H9 (cell line): ENCODE data around the gene HGS. TPM values are rescaled to one million over a fixed set of nuclear protein-coding genes. Genes with fewer than 3 reads are reported as not detected.

Source experiments
- DNase-seq: peaks from one replicate; pipeline ENCODE4 v3.0.0-alpha.2; 2017
- H2AFZ ChIP-seq: one replicate; pipeline ENCODE4 v1.6.1; 2013; ENCODE audit warnings: mild to moderate bottlenecking, low read length, control low read depth, moderate library complexity
- H2AK5ac ChIP-seq: 2 replicates; pipeline ENCODE4 v1.6.1; 2013; ENCODE audit warnings: low read length, control low read depth, mixed read lengths; ENCODE audit not compliant: insufficient read length
- H2BK120ac ChIP-seq: one replicate; pipeline ENCODE4 v1.6.1; 2013; ENCODE audit warnings: low read depth, mild to moderate bottlenecking, low read length, control low read depth, inconsistent platforms; ENCODE audit not compliant: poor library complexity, severe bottlenecking
- H2BK12ac ChIP-seq: 2 replicates; pipeline ENCODE4 v1.6.1; 2013; ENCODE audit warnings: low read length, control low read depth, mixed read lengths, low read depth; ENCODE audit not compliant: insufficient read length
- H2BK15ac ChIP-seq: 2 replicates; pipeline ENCODE4 v1.6.1; 2013; ENCODE audit warnings: low read depth, low read length, control low read depth
- H2BK20ac ChIP-seq: one replicate; pipeline ENCODE4 v1.6.1; 2013; ENCODE audit warnings: low read depth, mild to moderate bottlenecking, low read length, control low read depth, inconsistent platforms; ENCODE audit not compliant: poor library complexity, severe bottlenecking
- H2BK5ac ChIP-seq: 2 replicates; pipeline ENCODE4 v1.6.1; 2013; ENCODE audit warnings: low read length, control low read depth, mixed read lengths; ENCODE audit not compliant: insufficient read length
- H3K14ac ChIP-seq: 2 replicates; pipeline ENCODE4 v1.6.1; 2013; ENCODE audit warnings: low read length, control low read depth; ENCODE audit not compliant: insufficient read depth
- H3K18ac ChIP-seq: 2 replicates; pipeline ENCODE4 v1.6.1; 2013; ENCODE audit warnings: low read depth, mild to moderate bottlenecking, mixed read lengths, low read length, control low read depth; ENCODE audit not compliant: insufficient read length
- H3K23ac ChIP-seq: 2 replicates; pipeline ENCODE4 v1.6.1; 2013; ENCODE audit warnings: low read length, control low read depth, mixed read lengths, low read depth; ENCODE audit not compliant: insufficient read length
- H3K23me2 ChIP-seq: 2 replicates; pipeline ENCODE4 v1.6.1; 2013; ENCODE audit warnings: low read depth, mild to moderate bottlenecking, mixed read lengths, low read length, control low read depth; ENCODE audit not compliant: insufficient read length, poor library complexity, severe bottlenecking
- H3K27ac ChIP-seq: 2 replicates; pipeline ENCODE4 v1.5.1; 2013; ENCODE audit warnings: low read length, control low read depth, mixed read lengths, low read depth; ENCODE audit not compliant: insufficient read length
- H3K27me3 ChIP-seq: 2 replicates; pipeline ENCODE4 v1.6.1; 2013; ENCODE audit warnings: low read length, control low read depth, inconsistent platforms; ENCODE audit not compliant: insufficient read depth
- H3K4ac ChIP-seq: 2 replicates; pipeline ENCODE4 v1.6.1; 2013; ENCODE audit warnings: low read depth, mild to moderate bottlenecking, control low read depth, inconsistent platforms, low read length, moderate library complexity
- H3K4me1 ChIP-seq: 2 replicates; pipeline ENCODE4 v1.6.1; 2013; ENCODE audit warnings: low read length, control low read depth, inconsistent platforms; ENCODE audit not compliant: insufficient read depth
- H3K4me2 ChIP-seq: 2 replicates; pipeline ENCODE4 v1.6.1; 2013; ENCODE audit warnings: low read length, control low read depth, mixed read lengths; ENCODE audit not compliant: insufficient read length, insufficient read depth
- H3K56ac ChIP-seq: 2 replicates; pipeline ENCODE4 v1.6.1; 2013; ENCODE audit warnings: low read depth, mild to moderate bottlenecking, mixed read lengths, low read length, control low read depth; ENCODE audit not compliant: insufficient read length
- H3K79me1 ChIP-seq: 2 replicates; pipeline ENCODE4 v1.6.1; 2013; ENCODE audit warnings: low read depth, mild to moderate bottlenecking, moderate library complexity, low read length, control low read depth, inconsistent platforms; ENCODE audit not compliant: insufficient read depth, poor library complexity, severe bottlenecking
- H3K79me2 ChIP-seq: 2 replicates; pipeline ENCODE4 v1.6.1; 2013; ENCODE audit warnings: low read length, control low read depth, inconsistent platforms; ENCODE audit not compliant: insufficient read depth
- H3K9ac ChIP-seq: 2 replicates; pipeline ENCODE4 v1.6.1; 2013; ENCODE audit warnings: low read length, control low read depth, mixed read lengths; ENCODE audit not compliant: insufficient read length; ENCODE audit errors: extremely low read depth
- H3K9me3 ChIP-seq: one replicate; pipeline ENCODE4 v1.6.1; 2013; ENCODE audit warnings: low read depth, low read length, inconsistent platforms; ENCODE audit not compliant: control insufficient read depth
- H3T11ph ChIP-seq: one replicate; pipeline ENCODE4 v1.6.1; 2013; ENCODE audit warnings: mild to moderate bottlenecking, low read length, control low read depth, inconsistent platforms
- H4K20me1 ChIP-seq: one replicate; pipeline ENCODE4 v1.6.1; 2013; ENCODE audit not compliant: control insufficient read depth, insufficient read length, insufficient read depth
- H4K5ac ChIP-seq: 2 replicates; pipeline ENCODE4 v1.6.1; 2013; ENCODE audit warnings: low read depth, mild to moderate bottlenecking, mixed read lengths, low read length, control low read depth; ENCODE audit not compliant: insufficient read length
- H4K8ac ChIP-seq: replicated peaks from 2 replicates; pipeline ENCODE4 v1.6.1; 2013; ENCODE audit warnings: low read length, control low read depth, mixed read lengths, low read depth; ENCODE audit not compliant: insufficient read length
- H4K91ac ChIP-seq: 2 replicates; pipeline ENCODE4 v1.6.1; 2013; ENCODE audit warnings: low read depth, mild to moderate bottlenecking, moderate library complexity, mixed read lengths, low read length, control low read depth; ENCODE audit not compliant: insufficient read length
- H3K27ac Mint-ChIP-seq, 3 experiments: 2 replicates in 2 of 3; 3 replicates in 1 of 3; pipeline ENCODE4 v1.8.0; 2020 to 2021; ENCODE audit warnings: mixed read lengths in 3 of 3, mild to moderate bottlenecking in 1 of 3, moderate library complexity in 1 of 3
- H3K27me3 Mint-ChIP-seq: 2 replicates; pipeline ENCODE4 v1.8.0; 2021; ENCODE audit warnings: low read depth, mild to moderate bottlenecking, moderate library complexity, mixed read lengths
- H3K36me3 Mint-ChIP-seq, 3 experiments: 2 replicates in 2 of 3; 3 replicates in 1 of 3; pipeline ENCODE4 v1.8.0; 2020 to 2021; ENCODE audit warnings: low read depth in 3 of 3, mixed read lengths in 3 of 3; ENCODE audit not compliant: insufficient read depth in 1 of 3
- H3K4me1 Mint-ChIP-seq, 2 experiments: 2 replicates each; pipeline ENCODE4 v1.8.0; 2020; ENCODE audit warnings: mixed read lengths in 2 of 2
- H3K4me3 Mint-ChIP-seq, 2 experiments: 2 replicates in 1 of 2; 3 replicates in 1 of 2; pipeline ENCODE4 v1.8.0; 2020 to 2021; ENCODE audit warnings: mild to moderate bottlenecking in 2 of 2, mixed read lengths in 2 of 2, moderate library complexity in 1 of 2
- H3K9me3 Mint-ChIP-seq, 2 experiments: 2 replicates in 1 of 2; 3 replicates in 1 of 2; pipeline ENCODE4 v1.8.0; 2020; ENCODE audit warnings: mild to moderate bottlenecking in 2 of 2, mixed read lengths in 2 of 2, moderate library complexity in 1 of 2
- WGBS: extraction: QIAGEN DNeasy Blood & Tissue Kit; methylation state at CpG from one replicate; pipeline ENCODE4 v1.1.7; 2013; ENCODE audit warnings: missing lambda C conversion rate, low lambda C conversion rate, mixed read lengths; ENCODE audit not compliant: insufficient read length; ENCODE audit errors: extremely low coverage; 5-methylcytosine and 5-hydroxymethylcytosine counted together
- total RNA-seq: library from RNA; stranded (reverse); gene quantifications from 2 replicates; pipeline ENCODE4 v1.2.1, GENCODE V29; 2021
- TF ChIP-seq, protein P1 (sequence below): fragments of 200-600 bp; sonication (generic); conservative IDR thresholded peaks from 3 replicates; pipeline ENCODE4 v1.8.0; 2021; ENCODE audit warnings: antibody characterized with exemption, mild to moderate bottlenecking

Gene HGS
- total RNA-seq, 1 experiment from 2014 or later: 106 TPM

DNA sequence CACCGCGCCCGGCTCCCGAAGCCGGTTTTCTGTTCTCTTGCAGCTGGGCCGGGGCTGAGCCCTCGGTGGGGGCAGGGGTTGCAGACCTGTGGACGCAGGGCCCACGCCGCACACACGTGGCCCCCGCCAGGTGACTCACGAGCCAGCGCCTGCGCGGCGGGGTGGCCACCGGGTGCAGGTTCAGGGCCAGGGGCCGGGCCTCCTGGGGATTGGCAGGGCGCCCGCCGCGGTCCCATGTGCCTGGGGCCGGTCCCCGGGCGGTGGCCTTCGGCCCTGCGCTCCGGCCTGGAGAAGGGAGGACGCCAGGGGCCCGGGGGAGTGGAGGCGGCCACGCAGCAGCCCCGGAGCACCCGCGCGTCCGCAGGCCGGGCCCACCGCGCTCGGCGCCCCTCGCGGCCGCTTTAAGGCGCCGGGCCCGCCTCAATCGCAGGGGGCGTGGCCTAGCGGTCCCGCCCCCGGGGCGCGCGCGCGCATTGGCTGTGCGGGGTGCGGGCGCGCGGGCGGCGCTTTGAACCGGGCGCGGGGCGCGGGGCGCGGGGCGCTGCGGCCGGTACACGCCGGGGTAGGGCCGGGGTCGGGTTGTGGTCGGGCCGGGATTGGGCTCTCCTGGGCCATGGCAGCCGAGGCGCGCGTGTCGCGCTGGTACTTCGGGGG, 28.1 kb downstream of the HGS start, which contains the start of gene SLC25A10:
Gene SLC25A10 (plus strand): TSS at position 471 of the 654 bp plus-strand sequence. CDS start 143 bp downstream, at position 614.
- H3K4me1 Mint-ChIP-seq: peaks cover 24% of the 10 kb centered on the region in 2 experiments
- Histone ChIP-seq H2AK5ac (no peak within 1 kb of the TSS), H3K9me3 (no peaks in the 10 kb centered on the region), H2BK15ac (no peak within 1 kb of the TSS), H3K56ac (no peak within 1 kb of the TSS), H2BK5ac (no peak within 1 kb of the TSS), H3K27me3 (no peaks in the 10 kb centered on the region), H3K23me2 (peaks cover 20% of the 10 kb centered on the region), H3K4me2 (peak within 1 kb of the TSS; percentile 74), H3K14ac (no peak within 1 kb of the TSS), H3K79me1 (no peaks in the 10 kb centered on the region), H4K8ac (no peak within 1 kb of the TSS), H3K79me2 (no peaks in the 10 kb centered on the region; the same call in 1 of the 2 replicates), H3K4me1 (no peaks in the 10 kb centered on the region; the same call in 1 of the 2 replicates), H2AFZ (no peak within 1 kb of the TSS), H4K91ac (no peak within 1 kb of the TSS), H3K9ac (peak within 1 kb of the TSS; percentile 40), H2BK12ac (no peak within 1 kb of the TSS), H4K5ac (no peak within 1 kb of the TSS), H2BK20ac (no peak within 1 kb of the TSS), H3K23ac (no peak within 1 kb of the TSS), H3K27ac (no peak within 1 kb of the TSS), H2BK120ac (no peak within 1 kb of the TSS), H3K4ac (no peak within 1 kb of the TSS), H3T11ph (no peak within 1 kb of the TSS), H3K18ac (no peak within 1 kb of the TSS), H4K20me1 (no peaks in the 10 kb centered on the region)
- WGBS: no CpG with 5 or more reads among the region's 89 CpGs
- peak; percentile 78 for DNase-seq
- no peaks in the 10 kb centered on the region; a peak in 1 of 5 replicates for H3K9me3 Mint-ChIP-seq
- TF ChIP-seq, protein P1, sequence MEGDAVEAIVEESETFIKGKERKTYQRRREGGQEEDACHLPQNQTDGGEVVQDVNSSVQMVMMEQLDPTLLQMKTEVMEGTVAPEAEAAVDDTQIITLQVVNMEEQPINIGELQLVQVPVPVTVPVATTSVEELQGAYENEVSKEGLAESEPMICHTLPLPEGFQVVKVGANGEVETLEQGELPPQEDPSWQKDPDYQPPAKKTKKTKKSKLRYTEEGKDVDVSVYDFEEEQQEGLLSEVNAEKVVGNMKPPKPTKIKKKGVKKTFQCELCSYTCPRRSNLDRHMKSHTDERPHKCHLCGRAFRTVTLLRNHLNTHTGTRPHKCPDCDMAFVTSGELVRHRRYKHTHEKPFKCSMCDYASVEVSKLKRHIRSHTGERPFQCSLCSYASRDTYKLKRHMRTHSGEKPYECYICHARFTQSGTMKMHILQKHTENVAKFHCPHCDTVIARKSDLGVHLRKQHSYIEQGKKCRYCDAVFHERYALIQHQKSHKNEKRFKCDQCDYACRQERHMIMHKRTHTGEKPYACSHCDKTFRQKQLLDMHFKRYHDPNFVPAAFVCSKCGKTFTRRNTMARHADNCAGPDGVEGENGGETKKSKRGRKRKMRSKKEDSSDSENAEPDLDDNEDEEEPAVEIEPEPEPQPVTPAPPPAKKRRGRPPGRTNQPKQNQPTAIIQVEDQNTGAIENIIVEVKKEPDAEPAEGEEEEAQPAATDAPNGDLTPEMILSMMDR: no peak
- peaks cover 5 to 25% (median 8%) of the 10 kb centered on the region in 3 experiments; a peak in 6 of 7 replicates for H3K36me3 Mint-ChIP-seq
- H3K27ac Mint-ChIP-seq: peak within 1 kb of the TSS in 2 of 3 experiments; percentile 59 to 92; a peak in 5 of 7 replicates
- peak within 1 kb of the TSS; percentile 75 to 95 for H3K4me3 Mint-ChIP-seq
- H3K27me3 Mint-ChIP-seq: no peaks in the 10 kb centered on the region; the same call in 1 of the 2 replicates
